HEK293T (cell line): ENCODE measurements around the gene PMS1.

Experiments used
- LEF1 ChIP-seq: fragments of 450-650 bp; IDR thresholded peaks from 2 replicates; pipeline ENCODE4 v1.6.1; 2017; ENCODE audit warnings: mild to moderate bottlenecking, borderline replicate concordance
- NFRKB ChIP-seq: fragments of 450-650 bp; IDR thresholded peaks from 2 replicates; pipeline ENCODE4 v1.6.1; 2016; ENCODE audit warnings: mild to moderate bottlenecking, moderate library complexity
- SUZ12 ChIP-seq: fragments of 450-650 bp; IDR thresholded peaks from 2 replicates; pipeline ENCODE4 v1.6.1; 2016; ENCODE audit warnings: mild to moderate bottlenecking
- ZNF384 ChIP-seq: fragments of 450-650 bp; IDR thresholded peaks from 2 replicates; pipeline ENCODE4 v1.6.1; 2016

DNA sequence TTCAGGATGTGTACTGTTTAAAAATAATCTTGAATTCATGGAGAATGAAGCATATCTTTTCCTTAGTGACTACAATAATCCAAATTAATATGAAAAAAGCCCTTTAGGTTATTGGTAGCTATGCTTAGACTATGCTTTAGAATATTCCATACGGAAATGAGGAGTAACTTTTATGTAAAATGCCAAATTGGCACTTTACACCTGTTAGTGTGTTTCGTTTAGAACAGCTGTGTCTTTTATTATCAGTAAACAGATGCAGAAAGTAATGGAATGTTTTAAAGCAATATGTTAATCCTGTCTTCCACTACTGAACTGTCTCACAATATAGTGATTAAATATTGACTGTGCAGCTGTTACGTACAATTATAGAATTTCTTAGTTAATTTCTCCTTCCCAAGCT lies 129.6 kb downstream of the PMS1 start:
- TF ChIP-seq LEF1 = no peak
- TF ChIP-seq NFRKB = no peak
- no peak for TF ChIP-seq ZNF384
- no peak for TF ChIP-seq SUZ12
